Trophoblast cell (in vitro differentiated cells and primary cell): ENCODE data around the gene SFXN5.

ENCODE experiments used
- DNase-seq, 2 donors: peaks; one replicate each; pipeline ENCODE4 v3.0.0-alpha.2; 2016
- H2AFZ ChIP-seq: 2 replicates; pipeline ENCODE4 v1.6.1; 2013; ENCODE audit warnings: low read length, moderate library complexity, mild to moderate bottlenecking; ENCODE audit not compliant: insufficient read depth, poor library complexity
- H2AK5ac ChIP-seq: 2 replicates; pipeline ENCODE4 v1.6.1; 2013; ENCODE audit warnings: mild to moderate bottlenecking, low read length
- H2BK120ac ChIP-seq: 2 replicates; pipeline ENCODE4 v1.6.1; 2013; ENCODE audit warnings: low read length, mild to moderate bottlenecking, moderate library complexity; ENCODE audit not compliant: insufficient read depth, poor library complexity
- H2BK12ac ChIP-seq: 2 replicates; pipeline ENCODE4 v1.6.1; 2013; ENCODE audit warnings: mild to moderate bottlenecking, low read length, moderate library complexity
- H2BK5ac ChIP-seq: 2 replicates; pipeline ENCODE4 v1.6.1; 2013; ENCODE audit warnings: low read length, low read depth, moderate library complexity, mild to moderate bottlenecking; ENCODE audit not compliant: poor library complexity
- H3K14ac ChIP-seq: 2 replicates; pipeline ENCODE4 v1.6.1; 2013; ENCODE audit warnings: mild to moderate bottlenecking, low read length
- H3K18ac ChIP-seq: 2 replicates; pipeline ENCODE4 v1.6.1; 2013; ENCODE audit warnings: mild to moderate bottlenecking, low read length
- H3K23ac ChIP-seq: 2 replicates; pipeline ENCODE4 v1.6.1; 2013; ENCODE audit warnings: low read length
- H3K27ac ChIP-seq: 2 replicates; pipeline ENCODE4 v1.5.1; 2013; ENCODE audit warnings: low read depth, mild to moderate bottlenecking, inconsistent platforms, low read length, moderate library complexity
- H3K27me3 ChIP-seq: 2 replicates; pipeline ENCODE4 v1.6.1; 2013; ENCODE audit warnings: inconsistent platforms, mild to moderate bottlenecking, low read length, moderate library complexity; ENCODE audit not compliant: insufficient read depth
- H3K36me3 ChIP-seq, 2 experiments: 1 replicate in 1 of 2; 2 replicates in 1 of 2; pipeline ENCODE4 v1.6.1; 2013; ENCODE audit warnings: low read length in 2 of 2, mild to moderate bottlenecking in 2 of 2, moderate library complexity in 1 of 2; ENCODE audit not compliant: insufficient read depth in 2 of 2, control insufficient read depth in 1 of 2
- H3K4ac ChIP-seq: 2 replicates; pipeline ENCODE4 v1.6.1; 2013; ENCODE audit warnings: low read depth, mild to moderate bottlenecking, low read length, moderate library complexity
- H3K4me1 ChIP-seq, 2 experiments: 1 replicate in 1 of 2; 2 replicates in 1 of 2; pipeline ENCODE4 v1.6.1; 2013; ENCODE audit warnings: low read length in 2 of 2, mild to moderate bottlenecking in 2 of 2, moderate library complexity in 1 of 2; ENCODE audit not compliant: insufficient read depth in 2 of 2, control insufficient read depth in 1 of 2
- H3K4me2 ChIP-seq: 2 replicates; pipeline ENCODE4 v1.6.1; 2013; ENCODE audit warnings: inconsistent platforms, mild to moderate bottlenecking, low read length, moderate library complexity
- H3K4me3 ChIP-seq: 2 replicates; pipeline ENCODE4 v1.5.1; 2013; ENCODE audit warnings: mild to moderate bottlenecking, low read depth, low read length, inconsistent platforms
- H3K79me1 ChIP-seq: one replicate; pipeline ENCODE4 v1.6.1; 2013; ENCODE audit warnings: low read length
- H3K79me2 ChIP-seq: 2 replicates; pipeline ENCODE4 v1.6.1; 2013; ENCODE audit warnings: low read length, mild to moderate bottlenecking; ENCODE audit not compliant: control insufficient read depth, insufficient read depth, poor library complexity
- H3K9ac ChIP-seq: 2 replicates; pipeline ENCODE4 v1.6.1; 2013; ENCODE audit warnings: mild to moderate bottlenecking, low read length
- H3K9me3 ChIP-seq: 2 replicates; pipeline ENCODE4 v1.6.1; 2013; ENCODE audit warnings: low read depth, mild to moderate bottlenecking, control low read depth, inconsistent platforms, low read length; ENCODE audit not compliant: insufficient read depth
- H4K12ac ChIP-seq: 2 replicates; pipeline ENCODE4 v1.6.1; 2013; ENCODE audit warnings: low read depth, mild to moderate bottlenecking, low read length, moderate library complexity
- H4K8ac ChIP-seq: 2 replicates; pipeline ENCODE4 v1.6.1; 2013; ENCODE audit warnings: low read depth, mild to moderate bottlenecking, low read length, moderate library complexity
- H4K91ac ChIP-seq: one replicate; pipeline ENCODE4 v1.6.1; 2013; ENCODE audit warnings: low read depth, mild to moderate bottlenecking, low read length, moderate library complexity
- WGBS: extraction: QIAGEN DNeasy Blood & Tissue Kit; methylation state at CpG from one replicate; pipeline ENCODE4 v1.1.7; 2013; ENCODE audit warnings: missing lambda C conversion rate; ENCODE audit not compliant: insufficient read length, insufficient coverage; ENCODE audit errors: extremely low coverage; 5-methylcytosine and 5-hydroxymethylcytosine counted together

SFXN5 gene

GRCh38 chr2:73034661-73035375 lies 36.7 kb downstream of the SFXN5 start:
- Histone ChIP-seq H3K23ac (no peak overlapping the region), H3K18ac (no peak overlapping the region), H4K8ac (no peak overlapping the region), H3K4me3 (no peak overlapping the region), H3K36me3 (peaks cover 1 to 3% of the 10 kb centered on the region in 2 experiments), H3K79me1 (no peaks in the 10 kb centered on the region), H3K4ac (no peak overlapping the region), H4K12ac (no peak overlapping the region), H3K14ac (no peak overlapping the region), H2AFZ (no peak overlapping the region), H2BK5ac (no peak overlapping the region), H3K9me3 (no peaks in the 10 kb centered on the region), H2BK120ac (no peak overlapping the region), H3K27me3 (no peaks in the 10 kb centered on the region), H4K91ac (no peak overlapping the region), H2BK12ac (no peak overlapping the region), H2AK5ac (no peak overlapping the region), H3K27ac (no peak overlapping the region), H3K4me2 (no peak overlapping the region), H3K9ac (no peak overlapping the region), H3K79me2 (no peaks in the 10 kb centered on the region), H3K4me1 (peaks cover 3% of the 10 kb centered on the region in 2 experiments)
- DNase-seq, result no peak
- whole genome bisulfite sequencing, result no CpG with 5 or more reads among the region's 7 CpGs

GRCh38 chr2:73033766-73034381 lies 37.6 kb downstream of the SFXN5 start:
- Histone ChIP-seq H4K8ac (no peak overlapping the region), H3K27me3 (no peaks in the 10 kb centered on the region), H3K23ac (no peak overlapping the region), H4K91ac (no peak overlapping the region), H3K4me3 (no peak overlapping the region), H3K14ac (no peak overlapping the region), H3K18ac (no peak overlapping the region), H3K27ac (no peak overlapping the region), H2BK5ac (no peak overlapping the region), H4K12ac (no peak overlapping the region), H3K4me1 (peaks cover 3% of the 10 kb centered on the region in 2 experiments), H3K79me1 (no peaks in the 10 kb centered on the region), H2AFZ (no peak overlapping the region), H3K36me3 (peaks cover 1 to 3% of the 10 kb centered on the region in 2 experiments), H2BK12ac (no peak overlapping the region), H3K9me3 (peaks cover 2% of the 10 kb centered on the region), H3K4me2 (no peak overlapping the region), H2BK120ac (no peak overlapping the region), H3K9ac (no peak overlapping the region), H2AK5ac (no peak overlapping the region), H3K79me2 (no peaks in the 10 kb centered on the region), H3K4ac (no peak overlapping the region)
- no peak for DNase-seq
- WGBS, result no CpG with 5 or more reads among the region's 5 CpGs

DNA sequence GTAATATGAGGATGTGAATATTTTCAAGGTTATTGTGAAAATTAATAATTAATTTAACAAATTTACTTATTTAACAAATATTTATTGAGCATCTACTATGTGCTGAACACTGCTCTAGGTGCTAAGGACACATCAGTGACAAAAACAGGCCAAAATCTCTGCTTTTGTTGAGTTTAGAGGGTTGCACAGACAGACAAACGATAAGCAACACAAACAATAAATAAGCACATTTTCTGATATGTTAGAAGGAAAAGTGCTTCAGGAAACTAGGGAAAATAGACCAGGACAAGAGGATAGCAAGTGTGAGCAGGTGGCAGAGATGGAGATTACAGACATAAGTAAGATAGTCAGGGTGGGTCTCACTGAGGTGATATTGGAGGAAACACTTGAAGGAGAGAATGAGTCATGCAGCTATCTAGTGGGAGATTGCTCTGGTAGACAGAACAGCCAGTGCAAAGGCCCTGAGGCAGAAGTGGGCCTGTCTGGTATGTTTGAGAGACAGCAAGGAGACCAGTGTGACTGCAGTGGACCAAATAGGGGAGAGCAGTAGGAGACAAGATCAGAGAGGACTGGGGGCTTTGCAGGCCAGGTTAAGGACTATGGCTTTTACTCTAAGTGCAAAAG lies 38.3 kb downstream of the SFXN5 start:
- Histone ChIP-seq H3K9me3 (peaks cover 3% of the 10 kb centered on the region), H3K4me2 (no peak overlapping the region), H3K4me3 (no peak overlapping the region), H3K14ac (no peak overlapping the region), H3K79me1 (no peaks in the 10 kb centered on the region), H4K8ac (no peak overlapping the region), H4K12ac (no peak overlapping the region), H3K27ac (no peak overlapping the region), H2AFZ (no peak overlapping the region), H3K4me1 (peaks cover 3% of the 10 kb centered on the region in 2 experiments), H3K23ac (no peak overlapping the region), H3K9ac (no peak overlapping the region), H2BK120ac (no peak overlapping the region), H3K36me3 (peaks cover 2 to 4% of the 10 kb centered on the region in 2 experiments), H3K79me2 (no peaks in the 10 kb centered on the region), H3K27me3 (no peaks in the 10 kb centered on the region), H3K18ac (no peak overlapping the region), H3K4ac (no peak overlapping the region), H2BK12ac (no peak overlapping the region), H2AK5ac (no peak overlapping the region), H2BK5ac (no peak overlapping the region), H4K91ac (no peak overlapping the region)
- no CpG with 5 or more reads among the region's 1 CpG for WGBS
- DNase-seq, result peak; percentile 63 to 70

DNA sequence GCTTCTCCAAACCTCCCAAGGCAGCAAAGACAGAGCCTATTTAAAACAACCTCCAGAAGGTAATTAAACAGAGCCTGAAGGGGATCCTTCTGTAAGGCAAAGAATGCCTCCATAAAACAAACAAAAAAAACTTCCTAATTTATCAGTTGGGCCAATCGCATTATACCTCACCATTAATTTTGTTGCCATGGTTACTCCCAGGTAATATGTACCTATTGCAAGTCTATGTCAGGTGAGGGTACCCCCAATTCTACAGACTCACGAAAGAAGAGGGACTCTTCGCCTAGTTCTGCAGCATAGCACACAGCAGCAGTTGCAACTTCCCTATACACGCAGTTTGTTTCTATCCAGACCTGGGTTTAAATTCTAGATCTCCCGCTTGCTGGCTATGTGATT lies 38.8 kb downstream of the SFXN5 start:
- no peak overlapping the region for H3K18ac ChIP-seq
- no CpG with 5 or more reads among the region's 5 CpGs for WGBS
- no peak overlapping the region for H2AFZ ChIP-seq
- no peak overlapping the region for H2BK5ac ChIP-seq
- H3K14ac ChIP-seq, result no peak overlapping the region
- no peaks in the 10 kb centered on the region for H3K79me1 ChIP-seq
- no peak overlapping the region for H2BK120ac ChIP-seq
- DNase-seq, result no peak
- H3K9ac ChIP-seq, result no peak overlapping the region
- H3K4ac ChIP-seq, result no peak overlapping the region
- H3K79me2 ChIP-seq, result no peaks in the 10 kb centered on the region
- H3K27me3 ChIP-seq, result no peaks in the 10 kb centered on the region
- H2AK5ac ChIP-seq, result no peak overlapping the region
- no peak overlapping the region for H2BK12ac ChIP-seq
- H3K4me3 ChIP-seq, result no peak overlapping the region
- peaks cover 3 to 7% of the 10 kb centered on the region in 2 experiments for H3K36me3 ChIP-seq
- no peak overlapping the region for H4K12ac ChIP-seq
- H3K9me3 ChIP-seq, result peaks cover 3% of the 10 kb centered on the region
- peaks cover 3% of the 10 kb centered on the region in 2 experiments for H3K4me1 ChIP-seq
- H4K91ac ChIP-seq, result no peak overlapping the region
- H3K27ac ChIP-seq, result no peak overlapping the region
- no peak overlapping the region for H3K4me2 ChIP-seq
- no peak overlapping the region for H3K23ac ChIP-seq
- H4K8ac ChIP-seq, result no peak overlapping the region
